ENCODE data around the gene ST3GAL3. TPM values are rescaled to one million over a fixed set of nuclear protein-coding genes. Genes with fewer than 3 reads are reported as not detected.

The ST3GAL3 gene
- total RNA-seq, 1 experiment from 2014 or later = 20.0 TPM

DNA sequence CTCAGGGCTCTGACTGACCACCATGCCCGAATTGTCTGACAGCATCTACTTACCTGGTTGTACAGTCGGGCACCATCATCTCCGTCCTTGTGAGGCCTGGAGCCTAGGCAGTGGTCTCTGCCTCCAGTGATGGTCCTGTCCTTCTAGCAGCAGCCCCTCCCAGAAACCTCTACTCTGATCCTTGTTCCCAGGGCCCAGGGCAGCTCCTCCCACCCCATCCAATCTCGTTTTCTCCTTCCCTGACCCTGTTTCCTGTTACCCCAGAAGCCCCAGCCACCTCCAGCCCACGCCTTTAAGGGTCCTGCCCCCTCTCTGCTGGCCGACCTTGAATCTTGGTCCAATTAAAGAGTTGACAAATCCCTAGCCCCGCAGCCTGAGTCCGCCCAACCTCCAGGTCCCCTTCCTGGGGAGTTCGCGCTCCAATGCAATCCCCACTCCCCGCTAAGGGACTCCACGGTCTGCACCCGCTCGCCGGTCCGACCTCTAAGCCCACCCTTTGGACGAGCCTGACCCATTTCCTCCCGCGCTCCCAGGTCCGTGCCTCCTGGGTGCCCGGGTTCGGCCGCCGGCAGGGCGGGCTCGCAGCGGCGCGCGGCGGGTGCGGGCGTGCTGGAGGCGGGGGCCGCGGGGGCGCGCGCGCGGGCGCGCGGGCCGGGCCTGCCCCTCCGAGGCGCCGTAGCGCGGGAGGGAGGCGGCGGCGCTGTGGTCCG is 271.4 kb downstream of the ST3GAL3 start, which contains the start of gene B4GALT2:
Gene B4GALT2 (plus strand): TSS at position 660 of the 710 bp plus-strand sequence. CDS start 1,951 bp downstream, outside the sequence.
- peaks cover 63% of the 10 kb centered on the region for H3K4me1 Mint-ChIP-seq (ENCODE audit: low read depth, unreplicated experiment)
- peak within 1 kb of the TSS; percentile 76 for H3K4me3 Mint-ChIP-seq (ENCODE audit: low read depth, unreplicated experiment)
- H3K36me3 Mint-ChIP-seq (ENCODE audit: insufficient read depth, unreplicated experiment) = peaks cover 66% of the 10 kb centered on the region
- TF ChIP-seq, protein P1, sequence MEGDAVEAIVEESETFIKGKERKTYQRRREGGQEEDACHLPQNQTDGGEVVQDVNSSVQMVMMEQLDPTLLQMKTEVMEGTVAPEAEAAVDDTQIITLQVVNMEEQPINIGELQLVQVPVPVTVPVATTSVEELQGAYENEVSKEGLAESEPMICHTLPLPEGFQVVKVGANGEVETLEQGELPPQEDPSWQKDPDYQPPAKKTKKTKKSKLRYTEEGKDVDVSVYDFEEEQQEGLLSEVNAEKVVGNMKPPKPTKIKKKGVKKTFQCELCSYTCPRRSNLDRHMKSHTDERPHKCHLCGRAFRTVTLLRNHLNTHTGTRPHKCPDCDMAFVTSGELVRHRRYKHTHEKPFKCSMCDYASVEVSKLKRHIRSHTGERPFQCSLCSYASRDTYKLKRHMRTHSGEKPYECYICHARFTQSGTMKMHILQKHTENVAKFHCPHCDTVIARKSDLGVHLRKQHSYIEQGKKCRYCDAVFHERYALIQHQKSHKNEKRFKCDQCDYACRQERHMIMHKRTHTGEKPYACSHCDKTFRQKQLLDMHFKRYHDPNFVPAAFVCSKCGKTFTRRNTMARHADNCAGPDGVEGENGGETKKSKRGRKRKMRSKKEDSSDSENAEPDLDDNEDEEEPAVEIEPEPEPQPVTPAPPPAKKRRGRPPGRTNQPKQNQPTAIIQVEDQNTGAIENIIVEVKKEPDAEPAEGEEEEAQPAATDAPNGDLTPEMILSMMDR (IDR thresholded peaks at IDR 0.05; ENCODE audit: unreplicated experiment) = no peak
- intact Hi-C loops (cut with micrococcal nuclease; ENCODE audit: unreplicated experiment) = no loop called here
- no TSS peak for BruUV-seq (replicated peaks)
- DNase-seq = peak; percentile 60
- CTCF ChIA-PET = no interaction called here
- H3K9me3 Mint-ChIP-seq (ENCODE audit: low read depth, unreplicated experiment) = no peaks in the 10 kb centered on the region
- H3K27ac Mint-ChIP-seq (ENCODE audit: unreplicated experiment) = peak within 1 kb of the TSS; percentile 60
- H3K27me3 Mint-ChIP-seq (ENCODE audit: unreplicated experiment) = no peaks in the 10 kb centered on the region

DNA sequence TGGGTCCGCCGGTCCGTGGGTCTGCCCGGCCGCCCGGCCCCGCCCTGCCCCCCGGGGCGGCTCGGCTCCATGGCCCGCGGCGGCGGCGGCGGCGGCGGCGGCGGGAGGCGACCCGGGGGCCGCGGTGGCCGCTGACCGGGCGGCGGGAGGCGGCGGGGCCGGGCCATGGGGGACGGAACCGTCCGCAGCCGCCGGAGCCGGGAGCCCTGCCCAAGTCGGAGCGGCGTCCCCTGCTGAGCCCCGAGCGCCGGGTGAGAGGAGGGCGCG is 271.9 kb downstream of the ST3GAL3 start:
- TF ChIP-seq, protein P1 (IDR thresholded peaks at IDR 0.05; ENCODE audit: unreplicated experiment) = no peak
- Mint-ChIP-seq H3K36me3 (ENCODE audit: insufficient read depth, unreplicated experiment) (peaks cover 61% of the 10 kb centered on the region), H3K4me1 (ENCODE audit: low read depth, unreplicated experiment) (peaks cover 59% of the 10 kb centered on the region), H3K27me3 (ENCODE audit: unreplicated experiment) (no peaks in the 10 kb centered on the region), H3K27ac (ENCODE audit: unreplicated experiment) (no peak overlapping the region), H3K4me3 (ENCODE audit: low read depth, unreplicated experiment) (peak overlapping the region; percentile 76), H3K9me3 (ENCODE audit: low read depth, unreplicated experiment) (no peaks in the 10 kb centered on the region)
- BruUV-seq (replicated peaks) = no TSS peak
- intact Hi-C loops (cut with micrococcal nuclease; ENCODE audit: unreplicated experiment) = no loop called here
- no peak for DNase-seq
- CTCF ChIA-PET = no interaction called here

DNA sequence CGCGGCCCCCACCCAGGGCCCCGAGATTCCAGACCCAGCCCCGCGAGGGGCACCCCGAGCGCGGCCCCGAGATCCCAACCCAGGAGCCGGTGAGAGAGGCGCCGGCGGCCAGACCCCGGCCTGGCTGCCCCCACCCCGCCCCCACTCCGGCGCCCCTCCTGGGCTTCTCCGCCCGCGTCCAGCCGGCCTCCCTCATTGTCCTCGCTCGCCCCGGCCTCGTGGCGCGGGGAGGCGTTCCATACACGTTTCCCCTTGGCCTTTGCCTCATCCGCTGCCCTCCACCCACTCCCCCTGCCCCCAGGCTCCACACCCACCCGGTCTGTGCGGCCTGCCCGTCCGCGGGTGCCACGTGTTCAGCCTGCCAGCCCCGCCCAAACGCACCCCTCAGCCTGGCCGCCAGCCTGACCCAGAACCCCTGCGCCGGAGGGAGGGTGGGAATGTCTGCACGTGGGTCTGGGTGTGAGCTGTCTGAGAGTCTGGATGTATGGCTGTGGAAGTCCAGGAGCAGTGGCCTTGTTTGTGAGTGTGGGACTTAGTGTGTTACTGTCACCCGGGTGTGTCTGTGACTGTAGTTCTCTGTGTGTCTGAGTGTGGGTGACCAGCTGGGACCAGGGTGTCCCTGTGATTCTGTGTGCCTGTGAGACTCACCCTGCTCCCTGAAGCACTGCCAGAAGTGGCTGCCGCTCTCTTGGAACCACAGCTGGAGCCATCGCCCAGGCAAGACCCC is 272.4 kb downstream of the ST3GAL3 start:
- TSS peak; percentile 4 for BruUV-seq (replicated peaks)
- TF ChIP-seq, protein P1 (IDR thresholded peaks at IDR 0.05; ENCODE audit: unreplicated experiment) = no peak
- peaks cover 54% of the 10 kb centered on the region for H3K4me1 Mint-ChIP-seq (ENCODE audit: low read depth, unreplicated experiment)
- intact Hi-C loops (cut with micrococcal nuclease; ENCODE audit: unreplicated experiment) = no loop called here
- H3K36me3 Mint-ChIP-seq (ENCODE audit: insufficient read depth, unreplicated experiment) = peaks cover 56% of the 10 kb centered on the region
- CTCF ChIA-PET = interaction anchor here (0.8 kb wide), 1 partner anchor 46 kb away, joined by 3 read pairs; no protein-coding TSS in a partner anchor
- no peaks in the 10 kb centered on the region for H3K27me3 Mint-ChIP-seq (ENCODE audit: unreplicated experiment)
- peak; percentile 52 for DNase-seq
- H3K4me3 Mint-ChIP-seq (ENCODE audit: low read depth, unreplicated experiment) = peak overlapping the region; percentile 76
- H3K27ac Mint-ChIP-seq (ENCODE audit: unreplicated experiment) = peak overlapping the region; percentile 60
- H3K9me3 Mint-ChIP-seq (ENCODE audit: low read depth, unreplicated experiment) = no peaks in the 10 kb centered on the region

DNA sequence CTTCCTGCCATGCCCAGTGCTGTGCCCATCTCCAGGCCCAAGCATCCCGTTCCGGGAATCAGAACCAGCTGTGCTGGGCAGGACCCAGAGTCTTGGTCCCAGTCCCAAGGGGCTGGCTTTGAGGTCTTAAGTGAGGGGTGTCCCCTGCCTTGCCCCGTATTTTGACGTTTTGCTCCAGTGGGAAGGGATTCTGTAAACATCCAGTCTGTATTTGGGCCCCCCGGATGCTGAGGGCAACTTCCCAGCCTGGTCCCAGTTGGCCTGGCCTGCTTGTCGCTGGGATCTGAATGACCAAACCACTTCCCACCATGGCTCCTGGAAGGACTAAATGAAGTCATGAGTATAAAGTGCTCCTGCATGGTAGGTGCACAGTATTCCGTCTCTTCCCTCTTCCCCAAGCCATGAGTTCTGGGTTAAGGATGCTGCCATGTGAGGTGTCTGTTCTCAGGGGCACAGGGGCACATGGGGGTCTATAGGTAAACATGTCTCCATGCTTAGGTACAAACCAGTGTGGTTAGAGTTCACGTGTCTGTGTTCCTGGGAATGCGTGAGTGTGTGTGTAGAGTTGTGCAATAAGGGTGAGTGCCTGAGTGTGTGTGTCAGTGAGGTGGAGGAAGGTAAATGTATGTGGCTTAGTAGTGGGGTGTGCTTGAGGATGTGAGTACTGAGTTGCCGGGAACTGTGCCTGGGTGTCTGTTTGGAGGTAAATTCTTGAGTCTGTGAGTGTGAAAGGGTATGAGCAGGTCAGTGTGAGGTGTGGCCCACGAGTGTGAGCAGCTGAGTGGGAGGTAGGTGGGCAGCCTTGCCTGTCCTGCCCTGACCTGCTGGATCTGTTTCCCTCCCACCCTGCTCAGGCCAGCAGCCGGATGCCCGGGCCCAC is 273.2 kb downstream of the ST3GAL3 start:
- CTCF ChIA-PET = interaction anchor here (0.8 kb wide), 1 partner anchor 45 kb away, joined by 3 read pairs; no protein-coding TSS in a partner anchor
- Mint-ChIP-seq H3K36me3 (ENCODE audit: insufficient read depth, unreplicated experiment) (peaks cover 48% of the 10 kb centered on the region), H3K9me3 (ENCODE audit: low read depth, unreplicated experiment) (no peaks in the 10 kb centered on the region)

More for the DNA sequence above, 273.2 kb downstream of the ST3GAL3 start:
- intact Hi-C loops (cut with micrococcal nuclease; ENCODE audit: unreplicated experiment) = no loop called here
- DNase-seq = no peak
- H3K4me1 Mint-ChIP-seq (ENCODE audit: low read depth, unreplicated experiment) = peaks cover 55% of the 10 kb centered on the region
- TF ChIP-seq, protein P1 (IDR thresholded peaks at IDR 0.05; ENCODE audit: unreplicated experiment) = no peak
- no TSS peak for BruUV-seq (replicated peaks)
- peak overlapping the region; percentile 60 for H3K27ac Mint-ChIP-seq (ENCODE audit: unreplicated experiment)
- H3K27me3 Mint-ChIP-seq (ENCODE audit: unreplicated experiment) = no peaks in the 10 kb centered on the region
- H3K4me3 Mint-ChIP-seq (ENCODE audit: low read depth, unreplicated experiment) = peak overlapping the region; percentile 76
